Measurements from ENCODE around the gene TUBA3D. TPM values are rescaled to one million over a fixed set of nuclear protein-coding genes. Genes with fewer than 3 reads are reported as not detected.

TUBA3D gene
- total and polyA plus RNA-seq, 2 of the 13 experiments (the other 11 are each of a cell fraction or from before 2014, with no cell fraction given) = not detected

DNA sequence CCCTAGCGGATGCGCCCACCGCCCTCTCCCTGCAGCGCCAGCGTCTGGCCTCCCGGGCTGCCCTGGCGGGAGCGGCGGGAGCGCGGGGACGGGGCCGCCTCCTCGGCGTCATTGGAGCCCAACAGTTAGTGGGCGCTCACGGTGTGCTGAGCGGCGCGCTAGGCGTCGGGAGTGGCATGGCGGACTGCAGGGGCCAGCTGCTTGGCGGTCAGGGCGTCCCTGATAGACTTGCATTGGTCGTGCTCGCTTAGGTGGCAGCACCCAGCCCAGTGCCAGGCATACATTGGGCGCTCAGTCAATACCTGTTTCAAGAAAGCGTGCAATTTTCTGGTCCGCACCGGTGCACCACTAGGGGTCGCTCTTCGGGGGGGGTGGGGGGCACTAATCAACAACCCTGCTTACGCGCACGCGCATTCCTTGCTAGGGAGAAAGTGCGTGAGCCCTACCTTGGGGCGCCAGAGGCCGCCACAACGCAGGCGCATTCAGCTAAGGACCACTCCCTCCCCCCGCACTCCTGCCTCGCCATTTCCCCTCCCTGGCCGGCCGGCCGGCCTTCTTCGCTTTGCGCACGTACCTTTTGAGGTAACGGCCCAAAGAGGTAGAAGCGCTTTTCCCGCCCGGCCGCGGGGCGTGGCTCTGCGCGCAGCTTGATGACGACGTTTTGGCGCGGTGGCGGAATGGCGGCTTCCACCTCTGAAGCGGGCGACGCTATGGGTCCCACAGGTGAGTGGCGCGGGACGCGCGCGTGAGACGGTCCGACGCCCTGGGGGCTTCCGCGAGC, 16.7 kb downstream of the TUBA3D start (continued):
- TF ChIP-seq, protein P1, sequence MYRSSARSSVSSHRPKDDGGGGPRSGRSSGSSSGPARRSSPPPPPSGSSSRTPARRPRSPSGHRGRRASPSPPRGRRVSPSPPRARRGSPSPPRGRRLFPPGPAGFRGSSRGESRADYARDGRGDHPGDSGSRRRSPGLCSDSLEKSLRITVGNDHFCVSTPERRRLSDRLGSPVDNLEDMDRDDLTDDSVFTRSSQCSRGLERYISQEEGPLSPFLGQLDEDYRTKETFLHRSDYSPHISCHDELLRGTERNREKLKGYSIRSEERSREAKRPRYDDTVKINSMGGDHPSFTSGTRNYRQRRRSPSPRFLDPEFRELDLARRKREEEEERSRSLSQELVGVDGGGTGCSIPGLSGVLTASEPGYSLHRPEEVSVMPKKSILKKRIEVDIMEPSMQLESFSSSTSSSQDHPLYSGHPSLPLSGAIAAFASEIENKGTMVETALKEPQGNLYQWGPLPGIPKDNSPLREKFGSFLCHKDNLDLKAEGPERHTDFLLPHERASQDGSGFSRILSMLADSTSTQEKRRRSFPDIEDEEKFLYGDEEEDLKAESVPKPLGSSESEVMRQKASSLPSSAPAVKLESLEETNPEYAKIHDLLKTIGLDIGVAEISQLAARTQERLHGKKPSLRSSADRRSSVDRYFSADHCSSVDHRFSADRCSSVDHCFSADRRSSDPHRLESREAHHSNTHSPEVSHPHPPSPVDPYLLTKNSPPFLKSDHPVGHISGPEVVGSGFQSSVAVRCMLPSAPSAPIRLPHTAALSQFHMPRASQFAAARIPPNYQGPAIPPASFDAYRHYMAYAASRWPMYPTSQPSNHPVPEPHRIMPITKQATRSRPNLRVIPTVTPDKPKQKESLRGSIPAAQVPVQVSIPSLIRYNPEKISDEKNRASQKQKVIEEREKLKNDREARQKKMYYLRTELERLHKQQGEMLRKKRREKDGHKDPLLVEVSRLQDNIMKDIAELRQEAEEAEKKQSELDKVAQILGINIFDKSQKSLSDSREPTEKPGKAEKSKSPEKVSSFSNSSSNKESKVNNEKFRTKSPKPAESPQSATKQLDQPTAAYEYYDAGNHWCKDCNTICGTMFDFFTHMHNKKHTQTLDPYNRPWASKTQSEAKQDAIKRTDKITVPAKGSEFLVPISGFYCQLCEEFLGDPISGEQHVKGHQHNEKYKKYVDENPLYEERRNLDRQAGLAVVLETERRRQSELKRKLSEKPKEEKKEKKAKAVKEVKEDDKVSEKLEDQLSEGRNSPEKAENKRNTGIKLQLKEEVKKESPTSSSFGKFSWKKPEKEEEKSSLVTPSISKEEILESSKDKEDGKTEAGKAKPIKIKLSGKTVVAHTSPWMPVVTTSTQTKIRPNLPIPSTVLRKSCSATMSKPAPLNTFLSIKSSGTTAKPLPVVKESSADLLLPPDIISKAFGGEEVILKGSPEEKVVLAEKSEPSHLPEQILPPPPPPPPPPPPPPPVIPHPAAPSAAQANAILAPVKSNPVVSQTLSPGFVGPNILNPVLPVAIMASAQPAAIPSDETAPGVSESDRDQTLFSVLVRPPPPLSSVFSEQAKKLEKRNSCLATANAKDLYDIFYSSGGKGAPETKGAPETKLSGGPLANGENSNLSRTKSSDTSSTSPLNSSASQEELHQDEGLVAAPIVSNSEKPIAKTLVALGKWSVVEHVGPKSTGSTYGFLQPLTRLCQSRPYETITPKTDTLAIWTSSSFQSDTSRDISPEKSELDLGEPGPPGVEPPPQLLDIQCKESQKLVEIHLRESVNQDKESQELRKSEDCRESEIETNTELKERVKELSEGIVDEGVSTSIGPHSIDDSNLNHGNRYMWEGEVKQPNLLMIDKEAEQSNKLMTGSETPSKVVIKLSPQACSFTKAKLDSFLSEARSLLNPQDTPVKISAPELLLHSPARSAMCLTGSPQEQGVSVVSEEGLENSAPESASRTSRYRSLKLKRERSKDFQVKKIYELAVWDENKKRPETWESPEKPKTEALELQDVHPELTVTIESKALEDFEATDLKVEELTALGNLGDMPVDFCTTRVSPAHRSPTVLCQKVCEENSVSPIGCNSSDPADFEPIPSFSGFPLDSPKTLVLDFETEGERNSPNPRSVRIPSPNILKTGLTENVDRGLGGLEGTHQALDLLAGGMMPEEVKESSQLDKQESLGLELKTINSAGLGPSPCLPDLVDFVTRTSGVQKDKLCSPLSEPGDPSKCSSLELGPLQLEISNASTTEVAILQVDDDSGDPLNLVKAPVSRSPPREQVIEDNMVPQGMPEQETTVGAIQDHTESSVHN (CRISPR knock-in tag; IDR thresholded peaks at IDR 0.05) = no peak; the same call in 1 of the 2 replicates
- TF ChIP-seq KAT8 (CRISPR knock-in tag; IDR thresholded peaks at IDR 0.05) (peak; percentile 94), ZNF564 (CRISPR knock-in tag; IDR thresholded peaks at IDR 0.05) (peak; percentile 45; the same call in 1 of the 2 replicates), YEATS4 (CRISPR knock-in tag; IDR thresholded peaks at IDR 0.05; ENCODE audit: borderline replicate concordance) (peak; percentile 80), FOXP1 (IDR thresholded peaks at IDR 0.05) (no peak), FOXP1 (CRISPR knock-in tag; IDR thresholded peaks at IDR 0.05) (peak; percentile 59; the same call in 1 of the 2 replicates), SNAI1 (CRISPR knock-in tag; IDR thresholded peaks at IDR 0.05; ENCODE audit: borderline replicate concordance) (no peak), ZNF546 (CRISPR knock-in tag; conservative IDR thresholded peaks at IDR 0.05) (peak; percentile 88; the same call in 1 of the 2 replicates), SYNCRIP (IDR thresholded peaks at IDR 0.05; ENCODE audit: insufficient read depth, low read depth, low read length) (no peak), PHB2 (IDR thresholded peaks at IDR 0.05; ENCODE audit: partially characterized antibody) (no peak), SALL2 (CRISPR knock-in tag; IDR thresholded peaks at IDR 0.05) (peak; percentile 65; the same call in 1 of the 2 replicates), TARDBP (CRISPR knock-in tag; IDR thresholded peaks at IDR 0.05) (peak; percentile 75), TFDP2 (CRISPR knock-in tag; IDR thresholded peaks at IDR 0.05) (peak; percentile 98), GATAD2A (CRISPR knock-in tag; IDR thresholded peaks at IDR 0.05) (peak; percentile 58; the same call in 1 of the 2 replicates), SAP130 (CRISPR knock-in tag; IDR thresholded peaks at IDR 0.05; ENCODE audit: low read depth) (peak; percentile 84), ZSCAN9 (CRISPR knock-in tag; IDR thresholded peaks at IDR 0.05; ENCODE audit: borderline replicate concordance) (peak; percentile 71), ZNF746 (CRISPR knock-in tag; IDR thresholded peaks at IDR 0.05) (peak; percentile 19; the same call in 1 of the 2 replicates), ZFP36L1 (CRISPR knock-in tag; IDR thresholded peaks at IDR 0.05) (peak; percentile 63; the same call in 1 of the 2 replicates), CCDC6 (CRISPR knock-in tag; IDR thresholded peaks at IDR 0.05) (peak; percentile 89)

Measured in HepG2 (cell line).